ENCODE data around the gene PLCH1.
"Not testable (repeated sequence)": the region's sequence is repeated elsewhere in the genome, so short reads cannot be mapped to it uniquely, and the experiment has no call there.

Gene PLCH1

DNA sequence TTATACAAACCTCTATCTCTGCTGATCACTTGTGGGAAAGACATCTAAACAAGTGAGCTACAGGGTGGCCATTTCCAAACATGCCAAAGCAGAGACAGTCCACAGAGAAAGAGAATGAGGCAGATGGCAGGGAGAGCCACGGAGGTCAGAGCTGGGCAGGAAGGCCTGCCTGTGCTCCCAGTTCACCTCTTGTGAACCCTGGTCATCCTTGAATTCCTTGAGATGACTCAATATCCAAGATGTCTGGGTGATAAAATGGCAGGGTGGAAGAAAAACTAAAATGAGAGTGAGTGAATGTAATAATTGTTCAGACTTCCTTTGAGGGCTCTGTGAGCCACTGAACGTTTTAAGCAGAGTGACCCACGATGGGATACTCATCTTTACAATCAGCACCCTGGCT lies 104.8 kb downstream of the PLCH1 start:
- DNase-seq, result no peak

DNA sequence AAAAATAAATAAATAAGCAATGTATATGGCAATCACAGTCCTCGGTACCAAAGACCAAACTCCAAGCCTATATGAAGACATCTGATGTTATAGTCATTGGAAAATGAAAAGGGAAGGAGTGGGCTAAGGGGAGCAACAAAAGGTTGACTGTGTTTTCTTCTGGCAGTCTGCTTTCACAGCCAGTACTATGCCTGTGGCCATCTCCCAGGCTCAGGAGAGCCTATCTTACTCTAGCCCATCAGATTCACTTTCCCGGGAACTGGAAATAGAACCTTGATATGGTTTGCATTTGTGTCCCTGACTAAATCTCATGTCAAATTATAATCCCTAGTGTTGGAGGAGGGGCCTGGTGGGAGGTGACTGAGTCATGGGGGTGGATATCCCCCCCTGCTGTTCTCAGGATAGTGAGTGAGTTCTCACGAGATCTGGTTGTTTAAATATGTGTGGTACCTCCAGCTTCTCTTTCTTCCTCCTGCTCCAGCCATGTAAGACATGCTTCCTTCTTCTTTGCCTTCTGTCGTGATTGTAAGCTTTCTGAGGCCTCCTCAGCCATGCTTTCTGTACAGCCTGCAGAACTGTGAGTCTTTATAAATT lies 105.3 kb downstream of the PLCH1 start:
- DNase-seq, result no peak

DNA sequence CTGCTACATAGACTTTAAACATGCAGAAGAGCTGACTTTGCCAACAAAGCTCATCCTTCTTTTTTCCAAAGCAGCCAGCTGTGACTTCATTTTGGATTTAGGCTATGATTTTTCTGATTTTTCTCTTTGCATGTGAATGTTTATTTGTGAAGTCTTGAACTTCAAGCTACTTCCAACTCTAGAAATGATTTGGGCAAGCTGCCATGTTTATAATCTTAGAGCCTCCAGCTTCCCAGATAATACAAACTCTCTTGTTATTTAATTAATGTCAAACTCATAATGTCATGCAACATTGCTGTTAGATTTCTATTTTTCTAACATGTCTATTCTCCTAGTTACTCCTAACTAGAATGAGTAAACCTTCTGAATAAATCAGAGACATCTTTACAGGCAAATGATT lies 106.4 kb downstream of the PLCH1 start:
- DNase-seq, result not testable (repeated sequence)

DNA sequence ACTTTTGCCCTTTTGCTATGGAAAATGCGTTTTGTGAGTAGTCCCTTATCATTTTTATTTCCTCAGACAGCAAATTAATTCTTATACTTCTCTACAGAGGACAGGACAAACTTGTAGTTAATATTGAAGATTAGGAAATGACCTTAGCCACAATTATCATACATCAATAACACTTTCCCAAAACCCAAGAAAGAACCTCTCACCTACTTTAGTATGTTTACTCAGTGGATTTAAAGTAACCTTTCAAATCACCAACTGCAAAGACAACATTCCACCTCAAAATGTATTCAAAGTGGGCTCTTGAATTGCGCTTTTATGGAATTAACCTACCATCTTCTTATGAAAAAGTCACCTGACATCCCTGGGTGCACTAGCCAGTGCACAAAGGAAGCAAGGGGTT lies 107.3 kb downstream of the PLCH1 start:
- no peak for DNase-seq

DNA sequence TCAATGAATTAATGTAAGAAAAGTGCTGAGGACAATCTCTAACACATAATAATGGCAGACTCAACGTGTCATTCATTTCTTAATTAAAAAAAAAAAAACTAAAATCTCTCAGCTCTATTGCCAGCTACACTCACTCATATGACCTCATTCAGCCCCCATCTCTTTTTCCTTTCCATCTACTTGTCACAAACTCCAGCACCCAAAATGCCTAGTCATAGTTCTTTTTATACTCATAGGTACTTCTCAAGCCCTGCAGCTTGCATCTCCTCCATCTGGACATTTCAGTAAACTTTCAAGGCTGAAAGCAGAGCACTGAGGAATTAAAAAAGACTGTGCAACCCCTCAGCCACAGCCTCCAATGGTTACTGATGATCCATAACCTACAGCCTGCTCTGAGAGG lies 109.8 kb downstream of the PLCH1 start:
- no peak for DNase-seq

DNA sequence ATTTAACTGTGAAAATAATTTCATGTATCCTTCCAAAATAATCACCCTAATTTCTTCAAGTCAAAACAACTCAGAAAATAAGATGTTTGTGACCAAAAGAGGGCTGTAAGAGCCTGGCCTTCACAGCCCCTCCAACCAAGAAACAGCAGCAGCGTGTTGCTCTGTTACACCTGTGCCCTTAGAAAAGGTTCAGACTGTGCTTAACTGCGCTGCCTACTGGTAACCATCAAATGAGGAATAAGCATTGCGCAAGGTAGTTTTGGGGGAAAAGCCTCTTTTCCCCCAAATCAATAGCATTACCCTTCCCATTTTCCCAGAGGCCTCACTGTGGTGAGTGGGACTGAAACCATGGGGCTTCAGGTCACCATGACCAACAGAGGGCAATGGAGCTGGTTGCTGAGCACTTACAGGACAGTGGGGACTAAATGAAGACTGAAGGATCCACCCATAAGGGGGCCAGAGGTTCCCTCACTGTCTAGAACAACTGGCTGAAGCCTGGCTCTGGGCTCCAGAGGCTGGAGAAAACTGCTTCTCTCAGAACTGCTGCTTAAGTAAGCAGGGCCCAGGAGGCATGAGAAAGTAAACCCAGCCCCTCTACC lies 110.7 kb downstream of the PLCH1 start:
- DNase-seq, result no peak

DNA sequence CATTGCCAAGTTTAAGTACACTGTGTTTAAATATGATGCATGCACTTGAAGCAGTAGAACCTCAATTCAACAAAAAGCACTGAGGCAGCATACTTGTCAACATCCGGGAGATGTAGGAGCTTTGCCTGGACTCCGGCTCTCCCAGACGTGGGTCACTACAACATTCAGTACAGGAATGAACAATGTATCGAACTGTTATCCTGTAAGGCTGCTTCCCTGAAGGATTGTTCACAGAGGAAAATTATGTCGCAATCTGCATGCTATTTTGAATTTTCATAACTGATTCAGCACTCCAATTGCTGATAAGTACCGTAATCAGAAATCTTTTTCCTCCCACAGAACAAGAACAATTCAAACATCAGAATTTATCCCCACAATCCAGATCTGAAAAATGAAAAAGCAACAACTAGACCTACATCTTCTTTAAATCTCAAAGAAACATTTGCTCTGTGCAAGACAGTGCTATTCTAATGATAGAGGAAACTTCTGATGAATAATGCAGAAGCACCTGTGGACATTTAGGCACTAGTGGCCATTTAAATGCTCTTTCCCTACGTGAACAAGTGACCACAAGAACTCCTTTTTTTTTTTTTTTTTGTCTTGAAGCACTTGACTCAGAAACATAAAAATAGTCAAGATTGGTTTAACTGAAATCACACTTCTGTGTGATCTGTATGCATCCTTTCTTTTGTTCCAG lies 113.4 kb downstream of the PLCH1 start:
- no peak for DNase-seq

DNA sequence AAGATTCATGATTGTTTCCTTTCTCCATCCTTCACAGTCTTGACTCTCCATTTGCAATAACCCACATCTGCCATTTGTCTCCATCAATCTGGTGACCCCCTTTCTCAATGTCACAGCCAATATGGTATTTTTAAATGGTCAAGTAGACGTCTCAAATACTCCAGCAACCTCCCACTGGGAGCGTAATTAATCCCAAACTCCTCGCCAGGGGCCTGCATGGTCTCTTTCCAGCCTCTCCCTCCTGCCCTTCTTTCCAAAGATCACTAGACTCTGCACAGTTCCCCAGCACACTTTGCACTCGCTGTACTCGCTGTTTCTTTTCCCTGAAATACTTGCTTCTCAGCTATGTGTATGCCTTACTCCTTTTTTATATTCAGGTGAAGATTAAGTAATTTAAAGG lies 115.3 kb downstream of the PLCH1 start:
- DNase-seq, result no peak

DNA sequence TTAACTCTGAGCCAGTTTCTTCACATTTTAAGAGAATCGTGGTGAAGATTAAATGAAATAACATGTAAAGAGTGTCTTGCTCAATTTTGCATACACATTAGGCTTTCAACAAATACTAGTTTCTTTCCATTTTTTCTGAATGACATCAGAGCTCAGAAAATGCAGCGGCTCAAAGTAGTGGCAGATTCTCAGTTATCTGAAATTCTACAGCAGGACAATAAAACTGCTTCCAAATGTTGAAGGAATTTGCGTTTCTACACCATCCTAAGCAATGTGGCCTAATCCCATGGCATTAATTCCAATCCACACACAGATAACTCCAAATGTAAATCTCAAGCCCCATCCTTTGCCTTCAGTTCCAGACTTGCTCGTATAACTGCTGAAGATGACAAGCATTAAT lies 115.8 kb downstream of the PLCH1 start:
- DNase-seq, result no peak

DNA sequence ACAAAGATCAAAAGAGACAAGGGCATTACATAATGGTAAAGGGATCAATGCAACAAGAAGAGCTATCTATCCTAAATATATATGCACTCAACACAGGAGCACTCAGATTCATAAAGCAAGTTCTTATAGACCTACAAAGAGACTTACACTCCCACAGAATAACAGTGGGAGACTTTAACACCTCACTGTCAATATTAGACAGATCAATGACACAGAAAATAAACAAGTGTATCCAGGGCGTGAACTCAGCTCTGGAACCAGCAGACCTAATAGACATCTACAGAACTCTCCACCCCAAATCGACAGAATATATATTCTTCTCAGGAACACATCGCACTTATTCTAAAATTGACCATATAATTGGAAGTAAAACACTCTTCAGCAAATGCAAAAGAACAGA lies 122.2 kb downstream of the PLCH1 start:
- not testable (repeated sequence) for DNase-seq

DNA sequence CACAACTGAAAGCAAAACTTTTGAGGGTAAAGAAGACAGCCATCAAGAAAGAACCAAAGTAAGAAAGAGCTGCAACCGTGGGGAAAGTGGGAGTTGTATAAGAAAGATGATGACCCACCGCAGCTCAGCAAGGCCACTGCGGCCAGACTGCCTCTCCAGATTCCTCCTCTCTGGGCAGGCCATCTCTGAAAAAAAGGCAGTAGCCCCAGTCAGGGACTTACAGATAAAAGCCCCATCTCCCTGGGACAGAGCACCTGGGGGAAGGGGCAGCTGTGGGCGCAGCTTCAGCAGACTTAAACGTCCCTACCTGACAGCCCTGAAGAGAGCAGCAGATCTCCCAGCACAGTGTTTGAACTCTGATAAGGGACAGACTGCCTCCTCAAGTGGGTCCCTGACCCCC lies 124.3 kb downstream of the PLCH1 start:
- not testable (repeated sequence) for DNase-seq

DNA sequence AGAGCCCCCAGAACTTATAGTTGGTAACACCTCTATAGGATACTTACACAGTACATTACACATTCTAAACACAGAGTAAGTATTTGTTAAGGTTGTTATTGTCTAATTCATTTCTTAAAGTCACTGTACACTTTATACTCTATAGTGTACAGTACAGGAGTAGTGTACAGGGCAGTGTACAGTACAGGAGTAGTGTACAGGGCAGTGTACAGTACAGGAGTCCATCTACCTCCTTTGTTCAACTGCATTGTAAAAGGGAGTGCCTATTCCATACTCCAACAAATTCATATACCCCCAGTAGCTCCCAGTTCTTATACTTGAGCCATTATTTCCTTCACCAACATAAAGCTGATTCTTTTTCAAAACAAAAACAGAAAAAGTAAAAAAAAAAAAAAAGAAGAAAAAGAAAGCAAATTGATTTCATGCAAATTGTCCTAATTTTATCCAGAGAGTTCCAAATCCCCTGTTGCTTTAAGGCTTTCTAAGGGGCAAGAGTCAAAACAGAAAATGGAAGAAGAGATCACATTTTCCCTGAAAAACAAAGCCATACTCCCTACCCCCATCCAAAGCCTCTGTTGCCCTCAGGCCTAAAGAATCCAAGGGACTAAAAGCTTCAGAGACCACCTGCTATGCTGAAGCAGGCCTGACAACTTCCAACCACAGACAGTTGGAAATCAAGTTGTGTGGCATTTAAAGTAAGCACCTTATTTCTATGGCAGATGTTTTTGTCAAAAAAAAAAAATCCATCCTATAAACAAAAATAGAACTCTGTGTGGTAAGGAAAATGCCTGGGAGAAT lies 125.6 kb downstream of the PLCH1 start:
- no peak for DNase-seq

DNA sequence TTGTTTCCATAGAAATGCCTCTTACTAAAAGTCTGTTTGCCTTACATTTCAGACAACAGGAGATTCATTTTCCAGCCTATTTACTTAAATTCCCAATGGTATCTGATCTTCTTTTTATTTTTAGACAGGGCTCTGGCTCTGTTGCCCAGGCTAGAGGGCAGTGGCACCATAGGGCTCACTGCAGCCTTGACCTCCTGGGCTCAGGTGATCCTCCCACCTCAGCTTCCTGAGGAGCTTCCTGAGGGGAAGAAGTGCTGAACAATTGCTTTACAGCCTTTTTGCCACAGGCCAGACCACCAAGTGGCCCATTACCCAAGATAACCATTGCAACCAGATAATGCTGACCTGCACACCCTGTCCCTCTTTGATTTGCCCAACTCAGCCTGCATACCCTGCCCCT lies 126.3 kb downstream of the PLCH1 start:
- no peak for DNase-seq

DNA sequence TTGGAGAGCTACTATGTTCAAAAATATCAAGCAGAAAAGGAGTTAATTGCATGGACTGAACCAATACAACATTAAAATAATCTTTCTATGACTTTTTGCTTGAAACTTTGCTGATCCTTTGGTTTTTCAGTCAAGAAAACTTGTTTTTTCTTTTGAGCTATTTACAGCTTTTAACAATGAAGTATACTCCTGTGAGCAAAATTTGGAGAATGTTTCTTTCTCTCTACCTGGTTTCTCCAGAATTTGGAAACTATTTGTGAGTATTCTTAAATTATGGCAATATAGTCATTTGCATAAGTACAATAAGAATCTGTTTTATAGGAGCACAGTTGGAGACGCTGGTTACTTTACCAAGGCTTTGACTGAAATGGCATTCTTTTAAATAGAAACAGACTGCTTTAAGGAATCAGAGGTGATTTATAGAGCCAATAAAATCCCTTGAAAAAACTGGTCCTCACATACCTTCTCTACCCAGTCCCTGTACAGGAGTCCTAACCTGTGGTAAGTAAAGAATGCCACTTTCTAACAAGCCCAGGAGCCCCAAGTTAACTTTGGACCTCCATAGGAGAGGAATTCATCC lies 127.4 kb downstream of the PLCH1 start:
- DNase-seq, result no peak

DNA sequence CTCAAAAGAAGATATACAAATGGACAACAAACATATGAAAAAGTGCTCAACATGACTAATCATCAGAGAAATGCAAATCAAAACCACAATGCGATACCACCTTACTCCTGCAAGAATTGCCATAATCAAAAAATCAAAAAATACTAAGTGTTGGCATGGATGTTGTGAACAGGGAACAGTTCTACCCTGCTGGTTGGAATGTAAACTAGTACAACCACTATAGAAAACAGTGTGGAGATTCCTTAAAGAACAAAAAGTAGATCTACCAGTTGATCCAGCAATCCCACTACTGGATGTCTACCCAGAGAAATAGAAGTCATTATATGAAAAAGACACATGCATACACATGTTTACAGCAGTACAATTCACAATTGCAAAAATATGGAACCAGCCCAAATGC lies 129.7 kb downstream of the PLCH1 start:
- not testable (repeated sequence) for DNase-seq

DNA sequence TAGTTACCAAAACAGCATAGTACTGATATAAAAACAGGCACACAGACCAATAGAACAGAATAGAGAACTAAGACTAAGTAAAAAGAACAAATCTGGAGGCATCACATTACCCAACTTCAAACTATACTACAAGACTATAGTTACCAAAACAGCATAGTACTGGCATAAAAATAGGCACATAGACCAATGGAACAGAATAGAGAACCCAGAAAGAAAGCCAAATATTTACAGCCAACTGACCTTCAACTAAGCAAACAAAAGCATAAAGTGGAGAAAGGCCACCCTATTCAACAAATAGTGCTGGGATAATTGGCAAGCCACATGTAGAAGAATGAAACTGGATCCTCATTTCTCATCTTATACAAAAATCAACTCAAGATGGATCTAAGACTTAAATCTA lies 130.5 kb downstream of the PLCH1 start:
- DNase-seq, result not testable (repeated sequence)

DNA sequence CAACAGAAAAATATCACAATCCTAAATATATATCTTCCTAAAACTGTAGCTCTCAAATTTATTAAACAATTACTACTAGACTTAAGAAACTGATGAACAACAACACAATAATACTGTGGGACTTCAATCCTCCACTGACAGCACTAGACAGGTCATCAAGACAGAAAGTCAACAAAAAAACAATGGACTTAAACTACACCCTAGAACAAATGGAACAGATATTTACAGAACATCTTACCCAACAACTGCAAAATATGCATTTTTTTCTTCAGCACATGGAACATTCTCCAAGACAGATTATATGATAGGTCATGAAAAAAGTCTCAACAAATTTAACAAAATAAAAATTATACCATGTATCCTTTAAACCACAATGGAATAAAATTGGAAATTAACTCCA lies 133.4 kb downstream of the PLCH1 start:
- DNase-seq, result no peak

DNA sequence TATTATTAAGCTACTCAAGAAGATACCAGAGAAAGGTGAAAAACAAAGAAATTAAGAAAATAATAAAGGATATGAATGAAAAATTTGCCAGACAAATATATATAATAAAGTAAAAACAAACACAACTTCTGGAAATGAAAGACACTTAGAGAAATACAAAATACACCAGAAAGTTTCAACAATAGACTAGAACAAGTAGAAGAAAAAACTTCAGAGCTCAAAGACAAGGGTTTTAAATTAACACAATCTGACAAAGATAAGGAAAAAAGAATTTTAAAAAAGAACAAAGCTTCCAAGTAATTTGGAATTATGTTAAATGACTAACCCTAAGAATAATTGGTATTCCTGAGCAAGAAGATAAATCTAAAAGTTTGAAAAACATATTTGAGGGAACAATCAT lies 135.3 kb downstream of the PLCH1 start:
- DNase-seq, result no peak

DNA sequence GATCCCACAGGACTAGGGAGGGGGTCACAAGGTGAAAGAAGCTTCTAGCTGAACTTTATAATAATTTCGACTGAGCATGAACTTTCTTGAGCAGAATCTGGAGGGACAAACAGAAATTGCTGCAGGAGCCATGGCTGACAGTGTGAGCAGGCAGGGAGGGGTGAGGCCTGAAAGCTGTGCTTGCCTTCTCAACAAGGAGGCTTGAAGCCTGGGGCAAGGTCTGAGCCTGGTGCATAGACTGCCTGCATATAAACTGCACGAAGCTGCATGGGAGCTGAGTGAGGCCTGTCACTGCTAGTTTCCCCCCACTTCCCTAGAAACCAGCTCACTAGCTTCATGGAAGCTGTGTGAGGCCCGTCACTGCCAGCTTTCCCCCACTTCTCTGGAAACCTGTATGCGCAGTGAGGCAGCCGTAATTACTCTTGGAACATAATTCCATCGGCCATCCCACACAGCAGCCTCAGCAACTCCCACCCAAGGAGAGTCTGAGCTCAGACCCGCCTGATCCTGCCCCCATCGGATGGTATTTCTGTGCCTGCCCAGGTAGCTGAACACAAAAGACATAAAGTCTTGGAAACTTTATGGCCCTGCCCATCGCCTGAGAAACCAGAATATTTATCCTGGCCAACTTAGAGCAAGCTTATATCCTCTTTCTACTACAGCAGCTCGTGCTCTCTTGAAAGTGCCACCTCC lies 136.5 kb downstream of the PLCH1 start:
- no peak for DNase-seq

DNA sequence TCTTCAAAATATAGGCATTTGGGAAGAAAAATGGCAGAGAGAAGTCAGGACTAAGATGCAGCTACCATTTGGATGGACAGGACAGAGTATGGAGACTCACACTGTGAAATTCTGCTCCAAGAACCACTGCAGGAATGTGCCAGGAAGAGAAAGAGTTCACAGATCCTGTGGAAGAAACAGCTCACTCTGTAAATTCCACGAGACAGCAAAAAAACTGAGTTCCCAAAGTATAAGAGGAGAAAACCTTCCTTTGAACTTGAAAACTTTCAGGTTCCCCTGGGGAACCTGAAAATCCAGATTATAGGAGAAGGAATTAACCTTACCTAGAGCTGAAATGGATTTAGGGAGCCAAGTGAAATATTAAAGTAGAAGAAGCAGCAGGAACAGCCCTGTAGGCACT lies 137.1 kb downstream of the PLCH1 start:
- no peak for DNase-seq

DNA sequence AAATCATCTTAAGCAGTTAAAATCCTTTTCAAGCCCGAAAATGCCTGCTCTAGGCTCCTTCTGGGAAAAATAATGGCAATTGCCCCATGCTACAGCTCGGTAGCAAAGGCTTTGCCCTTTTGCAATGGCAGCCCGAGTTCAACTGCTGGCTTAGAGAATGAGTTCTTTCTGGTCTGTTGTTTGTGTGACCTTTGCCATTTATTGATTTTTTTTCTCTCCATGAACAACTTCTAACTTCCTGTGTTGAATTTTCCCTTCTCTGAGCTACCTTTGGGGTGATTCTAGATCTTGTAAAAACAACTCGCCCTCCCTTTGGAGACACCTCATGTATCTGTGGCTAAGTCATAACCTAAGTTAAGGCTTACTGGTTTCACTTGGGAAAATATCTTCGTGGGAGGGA lies 139.3 kb downstream of the PLCH1 start:
- no peak for DNase-seq

DNA sequence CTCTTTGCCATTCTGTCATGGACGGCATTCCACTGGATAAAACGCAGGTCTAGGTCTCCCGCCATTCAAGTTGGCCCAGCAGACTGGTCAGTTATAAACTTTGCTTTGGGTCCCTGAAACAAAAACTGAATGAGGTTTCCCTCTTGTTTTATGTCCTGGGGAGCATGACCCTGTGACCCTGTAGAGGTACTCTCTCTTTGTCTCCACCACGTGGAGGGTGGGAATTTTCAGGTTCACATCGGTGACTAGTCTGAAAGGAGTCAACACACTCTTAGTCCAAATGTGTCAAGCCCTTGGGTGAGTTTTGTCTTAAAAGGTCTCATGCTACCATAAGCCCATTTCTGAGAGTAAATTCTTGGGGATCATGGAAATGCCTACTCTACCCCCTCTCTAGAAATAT lies 139.9 kb downstream of the PLCH1 start:
- DNase-seq, result no peak

DNA sequence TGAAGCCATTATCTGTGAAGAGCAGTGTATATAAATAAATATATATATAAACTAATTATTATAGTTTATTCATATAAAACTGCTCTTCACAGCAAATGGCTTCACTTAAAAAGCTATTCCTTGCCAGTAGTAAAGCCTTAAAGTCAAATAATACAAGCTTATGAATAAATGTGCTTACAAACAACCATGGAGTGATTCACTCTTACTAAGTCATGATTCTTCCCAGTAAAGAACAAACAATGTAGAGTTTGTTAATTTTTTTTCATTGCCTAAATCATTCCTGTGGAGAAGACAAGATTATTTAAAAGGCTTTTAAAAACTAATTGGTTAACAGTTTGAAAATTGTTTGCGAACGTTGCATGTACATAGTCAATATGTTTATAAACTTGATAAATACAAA lies 140.7 kb downstream of the PLCH1 start:
- no peak for DNase-seq
